ENCODE measurements around the gene HMSD. TPM values are rescaled to one million over a fixed set of nuclear protein-coding genes. Genes with fewer than 3 reads are reported as not detected.

The HMSD gene
- 1 to 10 TPM in 2 of 4 donors, not detected in 2; 1.1 TPM for total RNA-seq
- 0.20 TPM for polyA plus RNA-seq
- long read RNA-seq, donor 1, result 0 reads
- long read RNA-seq, donor 2, result 0 reads
- long read RNA-seq, donor 3, result 0 reads
- long read RNA-seq, donor 4, result 0 reads

GRCh38 chr18:63949068-63949737 is at the start of gene HMSD:
HMSD (plus strand) TSS chr18:63949301; CDS start chr18:63953456, 4,155 bp downstream.
- ATAC-seq (peak; percentile 91 to 95), DNase-seq (peak; percentile 62 to 82 (median 80))
- Histone ChIP-seq H3K27ac (ENCODE audit: low read length) (no peak within 1 kb of the TSS), H3K4me1 (ENCODE audit: control insufficient read depth, insufficient read depth, low read length) (no peaks in the 10 kb centered on the region), H3K9me3 (ENCODE audit: control insufficient read depth, low read length) (no peaks in the 10 kb centered on the region), H3K4me3 (ENCODE audit: low read length) (peak within 1 kb of the TSS; percentile 53), H3K27me3 (ENCODE audit: control insufficient read depth, insufficient read depth) (no peaks in the 10 kb centered on the region)
- intact Hi-C loops (cut with DNase I), result no loop called here
- 12% methylated on average over 35 of the region's 35 CpGs for WGBS

- H3K4me3 ChIP-seq (ENCODE audit: low read length), result no peak overlapping the region
- H3K9me3 ChIP-seq (ENCODE audit: control insufficient read depth, low read length), result no peaks in the 10 kb centered on the region
- ATAC-seq (no peak), DNase-seq (no peak)
- no peaks in the 10 kb centered on the region for H3K27me3 ChIP-seq (ENCODE audit: control insufficient read depth, insufficient read depth)
- WGBS, result 88% methylated on average over 1 of the region's 1 CpG
- intact Hi-C loops (cut with DNase I), result no loop called here
- H3K4me1 ChIP-seq (ENCODE audit: control insufficient read depth, insufficient read depth, low read length), result no peaks in the 10 kb centered on the region
- no peak overlapping the region for H3K27ac ChIP-seq (ENCODE audit: low read length)
Measured at GRCh38 chr18:63903851-63904570, 45.1 kb upstream of the HMSD start.

- H3K4me1 ChIP-seq (ENCODE audit: control insufficient read depth, insufficient read depth, low read length), result no peaks in the 10 kb centered on the region
- H3K4me3 ChIP-seq (ENCODE audit: low read length), result no peak overlapping the region
- WGBS, result 68% methylated on average over 1 of the region's 1 CpG
- no peak for ATAC-seq
- H3K9me3 ChIP-seq (ENCODE audit: control insufficient read depth, low read length), result no peaks in the 10 kb centered on the region
- DNase-seq, result no peak
- H3K27me3 ChIP-seq (ENCODE audit: control insufficient read depth, insufficient read depth), result no peaks in the 10 kb centered on the region
- intact Hi-C loops (cut with DNase I), result no loop called here
- H3K27ac ChIP-seq (ENCODE audit: low read length), result no peak overlapping the region
Measured at GRCh38 chr18:63904694-63905093, 44.4 kb upstream of the HMSD start.

- no peak overlapping the region for H3K4me3 ChIP-seq (ENCODE audit: low read length)
- no peaks in the 10 kb centered on the region for H3K9me3 ChIP-seq (ENCODE audit: control insufficient read depth, low read length)
- H3K4me1 ChIP-seq (ENCODE audit: control insufficient read depth, insufficient read depth, low read length), result no peaks in the 10 kb centered on the region
- 96% methylated on average over 2 of the region's 2 CpGs for WGBS
- intact Hi-C loops (cut with DNase I), result no loop called here
- no peak for ATAC-seq
- no peak overlapping the region for H3K27ac ChIP-seq (ENCODE audit: low read length)
- H3K27me3 ChIP-seq (ENCODE audit: control insufficient read depth, insufficient read depth), result no peaks in the 10 kb centered on the region
- DNase-seq, result no peak
Measured at GRCh38 chr18:63905361-63905760, 43.7 kb upstream of the HMSD start.

- 85% methylated on average over 1 of the region's 1 CpG for WGBS
- Histone ChIP-seq H3K27me3 (ENCODE audit: control insufficient read depth, insufficient read depth) (no peaks in the 10 kb centered on the region), H3K9me3 (ENCODE audit: control insufficient read depth, low read length) (no peaks in the 10 kb centered on the region), H3K4me1 (ENCODE audit: control insufficient read depth, insufficient read depth, low read length) (no peaks in the 10 kb centered on the region), H3K4me3 (ENCODE audit: low read length) (no peak overlapping the region), H3K27ac (ENCODE audit: low read length) (no peak overlapping the region)
- DNase-seq (no peak), ATAC-seq (no peak)
- intact Hi-C loops (cut with DNase I), result no loop called here
Measured at GRCh38 chr18:63906056-63906455, 43.0 kb upstream of the HMSD start.

- Histone ChIP-seq H3K27me3 (ENCODE audit: control insufficient read depth, insufficient read depth) (no peaks in the 10 kb centered on the region), H3K9me3 (ENCODE audit: control insufficient read depth, low read length) (no peaks in the 10 kb centered on the region), H3K4me3 (ENCODE audit: low read length) (no peak within 1 kb of the TSS), H3K27ac (ENCODE audit: low read length) (no peak within 1 kb of the TSS), H3K4me1 (ENCODE audit: control insufficient read depth, insufficient read depth, low read length) (no peaks in the 10 kb centered on the region)
- ATAC-seq, result no peak
- intact Hi-C loops (cut with DNase I), result no loop called here
- DNase-seq, result no peak
Measured at GRCh38 chr18:63907664-63908063, 41.4 kb upstream of the HMSD start, which contains the start of gene SERPINB10. SERPINB10 (plus strand) TSS chr18:63907958; CDS start chr18:63915511, 7,553 bp downstream.

- H3K27ac ChIP-seq (ENCODE audit: low read length), result no peak overlapping the region
Measured at GRCh38 chr18:63908858-63909257, 40.2 kb upstream of the HMSD start.

GRCh38 chr18:63909870-63910269 is 39.2 kb upstream of the HMSD start:
- DNase-seq (no peak), ATAC-seq (no peak)
- Histone ChIP-seq H3K4me3 (ENCODE audit: low read length) (no peak overlapping the region), H3K27ac (ENCODE audit: low read length) (no peak overlapping the region), H3K4me1 (ENCODE audit: control insufficient read depth, insufficient read depth, low read length) (no peaks in the 10 kb centered on the region), H3K27me3 (ENCODE audit: control insufficient read depth, insufficient read depth) (no peaks in the 10 kb centered on the region), H3K9me3 (ENCODE audit: control insufficient read depth, low read length) (no peaks in the 10 kb centered on the region)
- intact Hi-C loops (cut with DNase I), result no loop called here
- 58% methylated on average over 2 of the region's 2 CpGs for WGBS

More at GRCh38 chr18:63908858-63909257, 40.2 kb upstream of the HMSD start:
- DNase-seq (no peak), ATAC-seq (no peak)
- Histone ChIP-seq H3K9me3 (ENCODE audit: control insufficient read depth, low read length) (no peaks in the 10 kb centered on the region), H3K4me3 (ENCODE audit: low read length) (no peak overlapping the region), H3K4me1 (ENCODE audit: control insufficient read depth, insufficient read depth, low read length) (no peaks in the 10 kb centered on the region), H3K27me3 (ENCODE audit: control insufficient read depth, insufficient read depth) (no peaks in the 10 kb centered on the region)
- intact Hi-C loops (cut with DNase I), result no loop called here
- WGBS, result 90% methylated on average over 1 of the region's 1 CpG

- DNase-seq, result no peak
- 73% methylated on average over 5 of the region's 5 CpGs for WGBS
- H3K27ac ChIP-seq (ENCODE audit: low read length), result no peak overlapping the region
- no peaks in the 10 kb centered on the region for H3K9me3 ChIP-seq (ENCODE audit: control insufficient read depth, low read length)
- H3K4me3 ChIP-seq (ENCODE audit: low read length), result no peak overlapping the region
- ATAC-seq, result no peak
- intact Hi-C loops (cut with DNase I), result no loop called here
- H3K27me3 ChIP-seq (ENCODE audit: control insufficient read depth, insufficient read depth), result no peaks in the 10 kb centered on the region
- no peaks in the 10 kb centered on the region for H3K4me1 ChIP-seq (ENCODE audit: control insufficient read depth, insufficient read depth, low read length)
Measured at GRCh38 chr18:63917817-63918216, 31.3 kb upstream of the HMSD start.

- Histone ChIP-seq H3K4me1 (ENCODE audit: control insufficient read depth, insufficient read depth, low read length) (no peaks in the 10 kb centered on the region), H3K27me3 (ENCODE audit: control insufficient read depth, insufficient read depth) (peaks cover 2% of the 10 kb centered on the region), H3K9me3 (ENCODE audit: control insufficient read depth, low read length) (no peaks in the 10 kb centered on the region), H3K27ac (ENCODE audit: low read length) (no peak overlapping the region), H3K4me3 (ENCODE audit: low read length) (no peak overlapping the region)
- 83% methylated on average over 2 of the region's 2 CpGs for WGBS
- ATAC-seq, result no peak
- DNase-seq, result no peak
- intact Hi-C loops (cut with DNase I), result no loop called here
Measured at GRCh38 chr18:63922049-63922448, 27.1 kb upstream of the HMSD start.

- DNase-seq (no peak), ATAC-seq (no peak)
- no peak overlapping the region for H3K4me3 ChIP-seq (ENCODE audit: low read length)
- H3K4me1 ChIP-seq (ENCODE audit: control insufficient read depth, insufficient read depth, low read length), result no peaks in the 10 kb centered on the region
- H3K27ac ChIP-seq (ENCODE audit: low read length), result no peak overlapping the region
- intact Hi-C loops (cut with DNase I), result no loop called here
- peaks cover 2% of the 10 kb centered on the region for H3K27me3 ChIP-seq (ENCODE audit: control insufficient read depth, insufficient read depth)
- 75% methylated on average over 1 of the region's 1 CpG for WGBS
- no peaks in the 10 kb centered on the region for H3K9me3 ChIP-seq (ENCODE audit: control insufficient read depth, low read length)
Measured at GRCh38 chr18:63924551-63924950, 24.6 kb upstream of the HMSD start.

Data from right cardiac atrium (tissue), 5 donors.